ENCODE results near the gene GRB14. TPM values are rescaled to one million over a fixed set of nuclear protein-coding genes. Genes with fewer than 3 reads are reported as not detected.
"Not testable (repeated sequence)": the region's sequence is repeated elsewhere in the genome, so short reads cannot be mapped to it uniquely, and the experiment has no call there.

The GRB14 gene
- total RNA-seq, 1 experiment from 2014 or later = 18.4 TPM

GRCh38 chr2:164554487-164554886, 66.8 kb downstream of the GRB14 start:
- Mint-ChIP-seq H3K9me3 (ENCODE audit: low read depth, unreplicated experiment) (no peaks in the 10 kb centered on the region), H3K36me3 (ENCODE audit: insufficient read depth, unreplicated experiment) (no peaks in the 10 kb centered on the region), H3K4me3 (ENCODE audit: low read depth, unreplicated experiment) (no peak overlapping the region), H3K27me3 (ENCODE audit: unreplicated experiment) (no peaks in the 10 kb centered on the region), H3K4me1 (ENCODE audit: low read depth, unreplicated experiment) (no peaks in the 10 kb centered on the region), H3K27ac (ENCODE audit: unreplicated experiment) (no peak overlapping the region)
- CTCF ChIA-PET = no interaction called here
- TF ChIP-seq CTCF (IDR thresholded peaks at IDR 0.05; ENCODE audit: unreplicated experiment) = no peak
- no peak for DNase-seq
- BruUV-seq (replicated peaks) = no TSS peak
- intact Hi-C loops (cut with micrococcal nuclease; ENCODE audit: unreplicated experiment) = no loop called here

- Mint-ChIP-seq H3K27ac (ENCODE audit: unreplicated experiment) (no peak overlapping the region), H3K4me3 (ENCODE audit: low read depth, unreplicated experiment) (no peak overlapping the region), H3K36me3 (ENCODE audit: insufficient read depth, unreplicated experiment) (no peaks in the 10 kb centered on the region), H3K27me3 (ENCODE audit: unreplicated experiment) (no peaks in the 10 kb centered on the region), H3K4me1 (ENCODE audit: low read depth, unreplicated experiment) (no peaks in the 10 kb centered on the region), H3K9me3 (ENCODE audit: low read depth, unreplicated experiment) (no peaks in the 10 kb centered on the region)
- intact Hi-C loops (cut with micrococcal nuclease; ENCODE audit: unreplicated experiment) = no loop called here
- DNase-seq = no peak
- no TSS peak for BruUV-seq (replicated peaks)
- TF ChIP-seq CTCF (IDR thresholded peaks at IDR 0.05; ENCODE audit: unreplicated experiment) = no peak
- CTCF ChIA-PET = no interaction called here
These were observed 69.8 kb downstream of the GRB14 start for GRCh38 chr2:164551519-164551918.

DNA sequence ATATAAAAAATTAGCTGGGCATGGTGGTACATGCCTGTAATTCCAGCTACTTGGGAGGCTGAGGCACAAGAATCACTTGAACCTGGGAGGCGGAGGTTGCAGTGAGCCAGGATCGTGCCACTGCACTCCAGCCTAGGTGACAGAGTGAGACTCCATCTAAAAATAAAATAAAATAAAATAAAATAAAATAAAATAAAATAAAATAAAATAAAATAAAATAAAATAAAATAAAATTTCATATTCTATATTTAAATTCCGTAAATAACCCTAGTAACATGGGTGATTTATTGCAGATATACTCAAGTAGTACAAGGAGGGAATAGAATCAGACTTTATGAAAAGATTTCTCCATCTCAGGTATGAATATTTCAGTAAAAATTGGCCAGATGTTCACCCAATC, 71.6 kb downstream of the GRB14 start:
- H3K36me3 Mint-ChIP-seq (ENCODE audit: insufficient read depth, unreplicated experiment); H3K4me3 Mint-ChIP-seq (ENCODE audit: low read depth, unreplicated experiment); H3K4me1 Mint-ChIP-seq (ENCODE audit: low read depth, unreplicated experiment); H3K9me3 Mint-ChIP-seq (ENCODE audit: low read depth, unreplicated experiment); CTCF ChIA-PET; BruUV-seq (replicated peaks); DNase-seq; intact Hi-C loops (cut with micrococcal nuclease; ENCODE audit: unreplicated experiment); H3K27ac Mint-ChIP-seq (ENCODE audit: unreplicated experiment); H3K27me3 Mint-ChIP-seq (ENCODE audit: unreplicated experiment): not testable (repeated sequence)

DNA sequence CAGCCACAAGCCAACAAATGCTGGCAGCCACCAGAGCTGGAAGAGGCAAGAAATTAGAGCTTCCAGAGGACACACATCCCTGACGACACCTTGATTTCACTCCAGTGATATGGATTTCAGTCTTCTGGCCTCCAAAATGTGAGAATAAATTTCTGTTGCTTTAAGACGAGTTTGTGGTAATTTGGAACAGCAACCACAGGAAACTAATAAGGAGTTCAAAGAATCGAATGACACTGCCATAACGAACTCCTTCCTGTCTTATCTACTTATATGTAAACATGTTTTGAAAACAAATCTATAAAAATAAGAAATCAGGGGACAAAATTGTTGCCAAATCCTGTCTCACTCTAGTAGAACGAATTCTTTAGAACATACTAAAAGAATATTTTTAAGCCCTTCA, 75.8 kb downstream of the GRB14 start:
- CTCF ChIA-PET = no interaction called here
- H3K36me3 Mint-ChIP-seq (ENCODE audit: insufficient read depth, unreplicated experiment) = no peaks in the 10 kb centered on the region
- peaks cover 11% of the 10 kb centered on the region for H3K4me1 Mint-ChIP-seq (ENCODE audit: low read depth, unreplicated experiment)
- H3K27ac Mint-ChIP-seq (ENCODE audit: unreplicated experiment) = no peak overlapping the region
- no peak for TF ChIP-seq CTCF (IDR thresholded peaks at IDR 0.05; ENCODE audit: unreplicated experiment)
- DNase-seq = no peak
- no peaks in the 10 kb centered on the region for H3K27me3 Mint-ChIP-seq (ENCODE audit: unreplicated experiment)
- intact Hi-C loops (cut with micrococcal nuclease; ENCODE audit: unreplicated experiment) = no loop called here
- H3K4me3 Mint-ChIP-seq (ENCODE audit: low read depth, unreplicated experiment) = no peak overlapping the region
- H3K9me3 Mint-ChIP-seq (ENCODE audit: low read depth, unreplicated experiment) = no peaks in the 10 kb centered on the region
- BruUV-seq (replicated peaks) = no TSS peak

- no peak overlapping the region for H3K4me3 Mint-ChIP-seq (ENCODE audit: low read depth, unreplicated experiment)
- CTCF ChIA-PET = interaction anchor here (0.6 to 1.2 kb wide), 2 partner anchors 18 to 154 kb away, joined by 3 to 5 read pairs; no protein-coding TSS in a partner anchor
- no peaks in the 10 kb centered on the region for H3K36me3 Mint-ChIP-seq (ENCODE audit: insufficient read depth, unreplicated experiment)
- no peaks in the 10 kb centered on the region for H3K9me3 Mint-ChIP-seq (ENCODE audit: low read depth, unreplicated experiment)
- H3K4me1 Mint-ChIP-seq (ENCODE audit: low read depth, unreplicated experiment) = peaks cover 11% of the 10 kb centered on the region
- no peak for DNase-seq
- BruUV-seq (replicated peaks) = no TSS peak
- intact Hi-C loops (cut with micrococcal nuclease; ENCODE audit: unreplicated experiment) = no loop called here
- TF ChIP-seq CTCF (IDR thresholded peaks at IDR 0.05; ENCODE audit: unreplicated experiment) = no peak
- H3K27ac Mint-ChIP-seq (ENCODE audit: unreplicated experiment) = no peak overlapping the region
- H3K27me3 Mint-ChIP-seq (ENCODE audit: unreplicated experiment) = no peaks in the 10 kb centered on the region
These were observed 78.7 kb downstream of the GRB14 start for GRCh38 chr2:164542581-164543021.
